ENCODE results near the gene SGMS2.
A peak's percentile ranks its signal among the peaks of the same experiment; 100 is the strongest.

SGMS2 gene

GRCh38 chr4:107824350-107825071 lies at the start of gene SGMS2:
Gene SGMS2 (plus strand): TSS chr4:107824932. CDS start chr4:107895554, 70,622 bp downstream.
- no peaks in the 10 kb centered on the region for H3K36me3 ChIP-seq (ENCODE audit: control insufficient read depth, insufficient read depth, low read length)
- H3K4me1 ChIP-seq (ENCODE audit: control insufficient read depth, insufficient read depth, low read length), result peaks cover 3% of the 10 kb centered on the region
- H3K27me3 ChIP-seq (ENCODE audit: control insufficient read depth, insufficient read depth, low read length), result peaks cover 75% of the 10 kb centered on the region
- H3K9ac ChIP-seq (ENCODE audit: low read depth, low read length), result no peak within 1 kb of the TSS
- peak within 1 kb of the TSS; percentile 68 for H3K4me3 ChIP-seq (ENCODE audit: low read depth, low read length)
- no peaks in the 10 kb centered on the region for H3K9me3 ChIP-seq (ENCODE audit: control insufficient read depth, insufficient read depth, low read length)

- H3K4me3 ChIP-seq (ENCODE audit: low read depth, low read length), result no peak overlapping the region
- no peak overlapping the region for H3K9ac ChIP-seq (ENCODE audit: low read depth, low read length)
- no peaks in the 10 kb centered on the region for H3K4me1 ChIP-seq (ENCODE audit: control insufficient read depth, insufficient read depth, low read length)
- H3K9me3 ChIP-seq (ENCODE audit: control insufficient read depth, insufficient read depth, low read length), result peaks cover 10% of the 10 kb centered on the region
- H3K36me3 ChIP-seq (ENCODE audit: control insufficient read depth, insufficient read depth, low read length), result no peaks in the 10 kb centered on the region
- H3K27me3 ChIP-seq (ENCODE audit: control insufficient read depth, insufficient read depth, low read length), result no peaks in the 10 kb centered on the region
Observed at GRCh38 chr4:107777890-107778289, 46.8 kb upstream of the SGMS2 start.

- Histone ChIP-seq H3K36me3 (ENCODE audit: control insufficient read depth, insufficient read depth, low read length) (no peaks in the 10 kb centered on the region), H3K9ac (ENCODE audit: low read depth, low read length) (no peak overlapping the region), H3K9me3 (ENCODE audit: control insufficient read depth, insufficient read depth, low read length) (peaks cover 10% of the 10 kb centered on the region), H3K4me1 (ENCODE audit: control insufficient read depth, insufficient read depth, low read length) (no peaks in the 10 kb centered on the region), H3K27me3 (ENCODE audit: control insufficient read depth, insufficient read depth, low read length) (no peaks in the 10 kb centered on the region), H3K4me3 (ENCODE audit: low read depth, low read length) (no peak overlapping the region)
Observed at GRCh38 chr4:107778784-107779530, 45.8 kb upstream of the SGMS2 start.

- H3K9ac ChIP-seq (ENCODE audit: low read depth, low read length), result no peak overlapping the region
- H3K4me3 ChIP-seq (ENCODE audit: low read depth, low read length), result no peak overlapping the region
- H3K36me3 ChIP-seq (ENCODE audit: control insufficient read depth, insufficient read depth, low read length), result no peaks in the 10 kb centered on the region
- H3K27me3 ChIP-seq (ENCODE audit: control insufficient read depth, insufficient read depth, low read length), result no peaks in the 10 kb centered on the region
- peaks cover 10% of the 10 kb centered on the region for H3K9me3 ChIP-seq (ENCODE audit: control insufficient read depth, insufficient read depth, low read length)
- H3K4me1 ChIP-seq (ENCODE audit: control insufficient read depth, insufficient read depth, low read length), result no peaks in the 10 kb centered on the region
Observed at GRCh38 chr4:107780665-107781064, 44.1 kb upstream of the SGMS2 start.

- H3K9me3 ChIP-seq (ENCODE audit: control insufficient read depth, insufficient read depth, low read length), result no peaks in the 10 kb centered on the region
- no peaks in the 10 kb centered on the region for H3K27me3 ChIP-seq (ENCODE audit: control insufficient read depth, insufficient read depth, low read length)
- no peak overlapping the region for H3K9ac ChIP-seq (ENCODE audit: low read depth, low read length)
- no peaks in the 10 kb centered on the region for H3K36me3 ChIP-seq (ENCODE audit: control insufficient read depth, insufficient read depth, low read length)
- H3K4me1 ChIP-seq (ENCODE audit: control insufficient read depth, insufficient read depth, low read length), result no peaks in the 10 kb centered on the region
- H3K4me3 ChIP-seq (ENCODE audit: low read depth, low read length), result no peak overlapping the region
Observed at GRCh38 chr4:107791902-107792301, 32.8 kb upstream of the SGMS2 start.

GRCh38 chr4:107792711-107793110 lies 32.0 kb upstream of the SGMS2 start:
- H3K4me3 ChIP-seq (ENCODE audit: low read depth, low read length), result no peak overlapping the region
- no peaks in the 10 kb centered on the region for H3K36me3 ChIP-seq (ENCODE audit: control insufficient read depth, insufficient read depth, low read length)
- no peaks in the 10 kb centered on the region for H3K4me1 ChIP-seq (ENCODE audit: control insufficient read depth, insufficient read depth, low read length)
- H3K9ac ChIP-seq (ENCODE audit: low read depth, low read length), result no peak overlapping the region
- no peaks in the 10 kb centered on the region for H3K9me3 ChIP-seq (ENCODE audit: control insufficient read depth, insufficient read depth, low read length)
- H3K27me3 ChIP-seq (ENCODE audit: control insufficient read depth, insufficient read depth, low read length), result no peaks in the 10 kb centered on the region

- H3K9ac ChIP-seq (ENCODE audit: low read depth, low read length), result no peak overlapping the region
- H3K4me1 ChIP-seq (ENCODE audit: control insufficient read depth, insufficient read depth, low read length), result no peaks in the 10 kb centered on the region
- H3K4me3 ChIP-seq (ENCODE audit: low read depth, low read length), result no peak overlapping the region
- no peaks in the 10 kb centered on the region for H3K36me3 ChIP-seq (ENCODE audit: control insufficient read depth, insufficient read depth, low read length)
- H3K9me3 ChIP-seq (ENCODE audit: control insufficient read depth, insufficient read depth, low read length), result no peaks in the 10 kb centered on the region
- H3K27me3 ChIP-seq (ENCODE audit: control insufficient read depth, insufficient read depth, low read length), result no peaks in the 10 kb centered on the region
Observed at GRCh38 chr4:107793996-107794395, 30.7 kb upstream of the SGMS2 start.

GRCh38 chr4:107799669-107800450 lies 24.9 kb upstream of the SGMS2 start:
- Histone ChIP-seq H3K9ac (ENCODE audit: low read depth, low read length) (no peak overlapping the region), H3K4me3 (ENCODE audit: low read depth, low read length) (no peak overlapping the region), H3K27me3 (ENCODE audit: control insufficient read depth, insufficient read depth, low read length) (no peaks in the 10 kb centered on the region), H3K36me3 (ENCODE audit: control insufficient read depth, insufficient read depth, low read length) (no peaks in the 10 kb centered on the region), H3K9me3 (ENCODE audit: control insufficient read depth, insufficient read depth, low read length) (no peaks in the 10 kb centered on the region), H3K4me1 (ENCODE audit: control insufficient read depth, insufficient read depth, low read length) (no peaks in the 10 kb centered on the region)

- H3K36me3 ChIP-seq (ENCODE audit: control insufficient read depth, insufficient read depth, low read length), result no peaks in the 10 kb centered on the region
- no peaks in the 10 kb centered on the region for H3K27me3 ChIP-seq (ENCODE audit: control insufficient read depth, insufficient read depth, low read length)
- no peak overlapping the region for H3K9ac ChIP-seq (ENCODE audit: low read depth, low read length)
- no peaks in the 10 kb centered on the region for H3K9me3 ChIP-seq (ENCODE audit: control insufficient read depth, insufficient read depth, low read length)
- H3K4me3 ChIP-seq (ENCODE audit: low read depth, low read length), result no peak overlapping the region
- no peaks in the 10 kb centered on the region for H3K4me1 ChIP-seq (ENCODE audit: control insufficient read depth, insufficient read depth, low read length)
Observed at GRCh38 chr4:107800706-107801105, 24.0 kb upstream of the SGMS2 start.

GRCh38 chr4:107801766-107802211 lies 22.9 kb upstream of the SGMS2 start:
- Histone ChIP-seq H3K27me3 (ENCODE audit: control insufficient read depth, insufficient read depth, low read length) (no peaks in the 10 kb centered on the region), H3K9ac (ENCODE audit: low read depth, low read length) (no peak overlapping the region), H3K4me3 (ENCODE audit: low read depth, low read length) (no peak overlapping the region), H3K4me1 (ENCODE audit: control insufficient read depth, insufficient read depth, low read length) (no peaks in the 10 kb centered on the region), H3K36me3 (ENCODE audit: control insufficient read depth, insufficient read depth, low read length) (no peaks in the 10 kb centered on the region), H3K9me3 (ENCODE audit: control insufficient read depth, insufficient read depth, low read length) (no peaks in the 10 kb centered on the region)

- Histone ChIP-seq H3K4me1 (ENCODE audit: control insufficient read depth, insufficient read depth, low read length) (no peaks in the 10 kb centered on the region), H3K9ac (ENCODE audit: low read depth, low read length) (no peak overlapping the region), H3K27me3 (ENCODE audit: control insufficient read depth, insufficient read depth, low read length) (no peaks in the 10 kb centered on the region), H3K9me3 (ENCODE audit: control insufficient read depth, insufficient read depth, low read length) (no peaks in the 10 kb centered on the region), H3K4me3 (ENCODE audit: low read depth, low read length) (no peak overlapping the region), H3K36me3 (ENCODE audit: control insufficient read depth, insufficient read depth, low read length) (no peaks in the 10 kb centered on the region)
Observed at GRCh38 chr4:107804956-107805355, 19.8 kb upstream of the SGMS2 start.
